Hepatocyte (in vitro differentiated cells): Measurements from ENCODE around the gene ZCCHC24. TPM values are rescaled to one million over a fixed set of nuclear protein-coding genes. Genes with fewer than 3 reads are reported as not detected.

Experiments used
- DNase-seq: peaks from one replicate; pipeline ENCODE4 v3.0.0-alpha.2; 2016; ENCODE audit warnings: low spot score
- H2AFZ ChIP-seq: fragments of 200-600 bp; sonication (generic); 2 replicates; pipeline ENCODE4 v1.6.0; 2016; ENCODE audit warnings: antibody characterized with exemption, mild to moderate bottlenecking
- H3K27ac ChIP-seq: fragments of 200-600 bp; sonication (generic); 2 replicates; pipeline ENCODE4 v1.5.1; 2016; ENCODE audit warnings: mild to moderate bottlenecking
- H3K27me3 ChIP-seq: fragments of 200-600 bp; sonication (generic); 2 replicates; pipeline ENCODE4 v1.6.1; 2016
- H3K36me3 ChIP-seq: fragments of 200-600 bp; sonication (generic); replicated peaks from 2 replicates; pipeline ENCODE4 v1.5.1; 2016; ENCODE audit warnings: low read depth; ENCODE audit not compliant: insufficient read depth
- H3K4me1 ChIP-seq: fragments of 200-600 bp; sonication (generic); 2 replicates; pipeline ENCODE4 v1.5.1; 2016; ENCODE audit warnings: mild to moderate bottlenecking, moderate library complexity; ENCODE audit not compliant: insufficient read depth
- H3K4me2 ChIP-seq: fragments of 200-600 bp; sonication (generic); 2 replicates; pipeline ENCODE4 v1.6.0; 2016
- H3K4me3 ChIP-seq: fragments of 200-600 bp; sonication (generic); 2 replicates; pipeline ENCODE4 v1.5.1; 2016; ENCODE audit warnings: mild to moderate bottlenecking
- H3K79me2 ChIP-seq: fragments of 200-600 bp; sonication (generic); 2 replicates; pipeline ENCODE4 v1.6.0; 2017; ENCODE audit warnings: mild to moderate bottlenecking
- H3K9me2 ChIP-seq: fragments of 200-600 bp; sonication (generic); replicated peaks from 2 replicates; pipeline ENCODE4 v1.6.0; 2017; ENCODE audit warnings: mild to moderate bottlenecking; ENCODE audit not compliant: insufficient read depth
- H3K9me3 ChIP-seq: fragments of 200-600 bp; sonication (generic); 2 replicates; pipeline ENCODE4 v1.5.1; 2016; ENCODE audit warnings: low read depth, mild to moderate bottlenecking
- H4K20me1 ChIP-seq: fragments of 200-600 bp; sonication (generic); 2 replicates; pipeline ENCODE4 v1.6.0; 2016; ENCODE audit warnings: mild to moderate bottlenecking; ENCODE audit not compliant: insufficient read depth, poor library complexity, severe bottlenecking
- EZH2 ChIP-seq: fragments of 200-600 bp; sonication (generic); IDR thresholded peaks from 2 replicates; pipeline ENCODE4 v1.6.1; 2016; ENCODE audit warnings: antibody characterized with exemption, mild to moderate bottlenecking, borderline replicate concordance
- EZH2phosphoT487 ChIP-seq: fragments of 200-600 bp; sonication (generic); IDR thresholded peaks from one replicate; pipeline ENCODE4 v1.6.1; 2018; ENCODE audit warnings: antibody characterized with exemption, mild to moderate bottlenecking, low read depth, moderate library complexity; ENCODE audit not compliant: unreplicated experiment, severe bottlenecking
- WGBS: methylation state at CpG from one replicate; pipeline ENCODE4 v1.1.6; 2016; ENCODE audit warnings: low lambda C conversion rate; ENCODE audit errors: missing lambda C conversion rate; 5-methylcytosine and 5-hydroxymethylcytosine counted together
- polyA plus RNA-seq: library from polyadenylated mRNA; unstranded; fragments of >200 nt; fragmentation: Nextera tagmentation; extraction: Ambion mirVana; gene quantifications from 2 replicates; pipeline ENCODE4 v1.2.1, GENCODE V29; 2016
- total RNA-seq: library from RNA; depleted of rRNA; stranded (reverse); fragments of >200 nt; gene quantifications from 2 replicates; pipeline ENCODE4 v1.2.3, GENCODE V29; 2014
- TF ChIP-seq, protein P1 (sequence below): fragments of 200-600 bp; sonication (generic); IDR thresholded peaks from 2 replicates; pipeline ENCODE4 v1.5.1; 2016; ENCODE audit warnings: antibody characterized with exemption, mild to moderate bottlenecking; ENCODE audit not compliant: poor library complexity

ZCCHC24 gene
- total and polyA plus RNA-seq, 2 experiments from 2014 or later = 20.1 to 20.6 TPM

DNA sequence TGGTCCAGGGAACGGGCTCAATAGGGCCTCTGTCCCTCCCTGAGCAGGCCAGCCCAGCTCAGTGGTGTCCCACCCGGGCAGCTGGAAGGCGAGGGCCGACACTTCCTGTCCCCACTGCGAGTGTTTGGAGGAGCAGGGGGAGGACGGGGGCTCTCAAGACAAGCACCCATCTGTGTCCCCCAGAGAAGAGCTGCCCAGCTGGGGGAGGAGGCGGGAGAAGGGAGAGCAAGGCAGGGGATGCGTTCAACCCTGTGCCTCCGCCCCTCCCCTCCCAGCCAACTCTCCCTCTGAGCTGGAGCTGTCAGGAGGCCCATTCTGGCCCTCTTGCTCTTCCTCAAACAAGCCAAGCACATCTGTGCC, 35.7 kb downstream of the ZCCHC24 start:
- no peaks in the 10 kb centered on the region for H3K27me3 ChIP-seq
- H3K9me2 ChIP-seq = no peaks in the 10 kb centered on the region
- H3K79me2 ChIP-seq = peaks cover 30% of the 10 kb centered on the region
- no peaks in the 10 kb centered on the region for H3K9me3 ChIP-seq
- H3K4me3 ChIP-seq = no peak overlapping the region
- no peak overlapping the region for H2AFZ ChIP-seq
- peaks cover 52% of the 10 kb centered on the region for H3K4me1 ChIP-seq
- no peak overlapping the region for H3K27ac ChIP-seq
- no peaks in the 10 kb centered on the region for H3K36me3 ChIP-seq
- TF ChIP-seq EZH2phosphoT487 (no peak), EZH2 (no peak)
- TF ChIP-seq, protein P1, sequence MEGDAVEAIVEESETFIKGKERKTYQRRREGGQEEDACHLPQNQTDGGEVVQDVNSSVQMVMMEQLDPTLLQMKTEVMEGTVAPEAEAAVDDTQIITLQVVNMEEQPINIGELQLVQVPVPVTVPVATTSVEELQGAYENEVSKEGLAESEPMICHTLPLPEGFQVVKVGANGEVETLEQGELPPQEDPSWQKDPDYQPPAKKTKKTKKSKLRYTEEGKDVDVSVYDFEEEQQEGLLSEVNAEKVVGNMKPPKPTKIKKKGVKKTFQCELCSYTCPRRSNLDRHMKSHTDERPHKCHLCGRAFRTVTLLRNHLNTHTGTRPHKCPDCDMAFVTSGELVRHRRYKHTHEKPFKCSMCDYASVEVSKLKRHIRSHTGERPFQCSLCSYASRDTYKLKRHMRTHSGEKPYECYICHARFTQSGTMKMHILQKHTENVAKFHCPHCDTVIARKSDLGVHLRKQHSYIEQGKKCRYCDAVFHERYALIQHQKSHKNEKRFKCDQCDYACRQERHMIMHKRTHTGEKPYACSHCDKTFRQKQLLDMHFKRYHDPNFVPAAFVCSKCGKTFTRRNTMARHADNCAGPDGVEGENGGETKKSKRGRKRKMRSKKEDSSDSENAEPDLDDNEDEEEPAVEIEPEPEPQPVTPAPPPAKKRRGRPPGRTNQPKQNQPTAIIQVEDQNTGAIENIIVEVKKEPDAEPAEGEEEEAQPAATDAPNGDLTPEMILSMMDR = no peak
- 85% methylated on average over 8 of the region's 9 CpGs for WGBS
- no peak overlapping the region for H3K4me2 ChIP-seq
- DNase-seq = no peak
- no peaks in the 10 kb centered on the region for H4K20me1 ChIP-seq

DNA sequence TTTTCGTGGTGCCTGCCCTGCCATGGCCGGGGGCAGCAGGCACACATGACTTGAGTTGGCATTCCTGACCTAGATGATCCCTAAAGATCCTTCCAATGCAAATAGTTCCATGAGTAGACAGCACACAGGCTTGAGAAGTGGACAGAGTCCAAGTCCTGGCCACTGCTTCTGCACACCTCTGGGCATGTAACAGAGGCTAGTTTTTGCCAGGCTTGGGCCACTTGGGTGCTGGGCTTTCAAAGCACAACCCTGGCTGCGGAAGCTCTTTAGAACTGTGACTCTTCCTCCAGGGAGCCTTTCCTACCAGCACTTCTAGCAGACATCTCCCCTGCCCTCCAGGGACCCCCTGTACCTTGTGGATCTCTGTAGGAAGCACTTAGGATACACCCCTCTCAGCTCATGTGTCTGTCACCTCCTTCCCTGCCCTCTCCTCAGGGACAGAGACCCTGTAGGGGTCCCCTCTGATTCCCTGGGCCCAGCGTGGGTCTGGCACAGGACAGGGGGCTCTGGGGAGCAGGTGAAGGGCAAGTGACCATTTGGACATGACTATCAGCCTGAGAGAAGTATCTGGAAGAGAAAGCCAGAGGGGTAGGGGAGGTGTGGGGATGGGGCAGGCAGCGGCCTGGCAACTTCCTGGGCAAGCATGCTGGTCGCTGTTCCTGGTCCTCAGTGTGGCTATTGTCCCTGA, 36.2 kb downstream of the ZCCHC24 start:
- Histone ChIP-seq H3K4me2 (no peak overlapping the region), H4K20me1 (no peaks in the 10 kb centered on the region), H2AFZ (no peak overlapping the region), H3K36me3 (no peaks in the 10 kb centered on the region), H3K4me3 (no peak overlapping the region), H3K27me3 (no peaks in the 10 kb centered on the region), H3K9me3 (no peaks in the 10 kb centered on the region), H3K4me1 (peaks cover 57% of the 10 kb centered on the region), H3K9me2 (no peaks in the 10 kb centered on the region), H3K27ac (peak overlapping the region; percentile 93), H3K79me2 (peaks cover 25% of the 10 kb centered on the region)
- TF ChIP-seq, protein P1 = no peak
- no peak for TF ChIP-seq EZH2phosphoT487
- no peak for TF ChIP-seq EZH2
- DNase-seq = no peak
- 85% methylated on average over 6 of the region's 6 CpGs for WGBS

DNA sequence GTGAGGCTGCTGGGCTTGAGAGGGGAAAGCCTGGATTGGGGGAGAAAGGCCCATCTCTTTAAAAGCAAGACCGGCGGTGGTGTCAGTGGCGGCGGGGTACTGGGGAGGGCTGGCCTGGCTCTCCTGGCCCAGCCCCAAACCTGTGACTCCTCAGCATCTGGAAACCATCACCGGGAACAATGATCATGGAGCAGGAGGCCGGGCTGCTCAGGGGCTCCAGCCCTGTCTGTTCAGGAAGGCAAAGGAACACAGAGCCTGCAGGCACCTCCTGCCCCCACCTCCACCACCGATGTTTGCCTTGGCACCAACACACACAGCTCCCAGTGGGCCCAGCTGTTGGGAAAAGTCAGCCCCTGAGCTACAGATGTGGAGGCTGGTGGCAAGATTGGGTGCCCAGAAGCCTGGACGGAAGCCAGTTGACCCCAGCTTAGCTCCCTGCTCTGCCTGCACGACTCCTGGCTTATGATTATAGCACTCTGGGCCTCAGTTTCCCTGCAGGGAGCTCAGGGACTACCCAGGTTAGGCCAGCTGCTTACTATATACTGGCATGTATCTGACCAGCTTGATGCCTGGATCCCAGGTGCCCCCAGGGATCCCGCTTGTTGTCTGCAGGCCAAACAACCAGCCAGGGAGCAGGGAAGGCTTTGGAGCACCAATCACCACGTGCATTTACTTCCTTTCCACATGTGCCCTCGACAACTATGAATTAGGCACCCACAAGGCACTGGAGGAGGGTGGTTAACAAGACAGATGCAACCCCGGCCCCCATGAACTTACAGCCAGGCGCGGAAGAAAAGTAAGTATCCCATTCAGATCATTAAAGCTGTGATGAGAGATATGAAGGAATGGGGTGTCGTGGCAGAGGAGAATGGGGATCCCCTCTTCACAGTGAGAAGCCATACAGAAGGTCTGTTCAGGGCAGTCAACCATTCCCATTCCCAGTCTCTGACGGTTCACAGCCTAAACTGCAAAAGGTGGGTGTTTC, 37.3 kb downstream of the ZCCHC24 start:
- Histone ChIP-seq H3K79me2 (peaks cover 20% of the 10 kb centered on the region), H3K27ac (peak overlapping the region; percentile 93), H4K20me1 (no peaks in the 10 kb centered on the region), H3K4me3 (no peak overlapping the region), H3K4me1 (peaks cover 67% of the 10 kb centered on the region), H3K9me3 (no peaks in the 10 kb centered on the region), H3K9me2 (no peaks in the 10 kb centered on the region), H3K4me2 (peak overlapping the region; percentile 36), H2AFZ (no peak overlapping the region), H3K27me3 (no peaks in the 10 kb centered on the region), H3K36me3 (no peaks in the 10 kb centered on the region)
- TF ChIP-seq EZH2 (no peak), EZH2phosphoT487 (no peak)
- TF ChIP-seq, protein P1 = no peak
- WGBS = 67% methylated on average over 15 of the region's 17 CpGs
- peak; percentile 75 for DNase-seq
